Epithelial cell of proximal tubule (primary cell): Measurements from ENCODE around the gene CA4. TPM values are rescaled to one million over a fixed set of nuclear protein-coding genes. Genes with fewer than 3 reads are reported as not detected.
"Not testable (repeated sequence)": the region's sequence is repeated elsewhere in the genome, so short reads cannot be mapped to it uniquely, and the experiment has no call there.

ENCODE experiments used
- DNase-seq: peaks from one replicate; pipeline ENCODE4 v3.0.0-alpha.2; 2011; ENCODE audit warnings: low read depth
- H3K4me3 ChIP-seq: 2 replicates; pipeline ENCODE4 v1.5.1; 2011; ENCODE audit warnings: low read depth, mild to moderate bottlenecking, low read length
- CTCF ChIP-seq: conservative IDR thresholded peaks from 2 replicates; pipeline ENCODE4 v1.5.1; 2012; ENCODE audit warnings: low read depth, mild to moderate bottlenecking, low read length
- total RNA-seq: library from RNA; depleted of rRNA; stranded (reverse); fragments of >200 nt; gene quantifications from 2 replicates; pipeline ENCODE4 v1.2.3, GENCODE V29; 2015

CA4 gene
- total RNA-seq, 1 donor from 2014 or later: not detected

- no peak overlapping the region for H3K4me3 ChIP-seq
- TF ChIP-seq CTCF: no peak
- no peak for DNase-seq
These were observed 43.7 kb downstream of the CA4 start for GRCh38 chr17:60193482-60193881.

- not testable (repeated sequence) for DNase-seq, H3K4me3 ChIP-seq
These were observed 44.4 kb downstream of the CA4 start for GRCh38 chr17:60194141-60194540.

- not testable (repeated sequence) for H3K4me3 ChIP-seq, DNase-seq
These were observed 48.9 kb downstream of the CA4 start for GRCh38 chr17:60198630-60199029.

- H3K4me3 ChIP-seq, DNase-seq: not testable (repeated sequence)
These were observed 56.0 kb downstream of the CA4 start for GRCh38 chr17:60205782-60206181.

GRCh38 chr17:60208302-60208701 lies 58.5 kb downstream of the CA4 start:
- H3K4me3 ChIP-seq, DNase-seq: not testable (repeated sequence)

Other genes starting within 250 kb of the CA4 start
- gene RNFT1, start 185.2 kb upstream of the CA4 start, total RNA-seq: 4.8 and 15.1 TPM in 2 replicates
- gene HEATR6, start 71.1 kb upstream of the CA4 start, total RNA-seq: 14.2 and 29.1 TPM in 2 replicates
- gene USP32, start 242.2 kb downstream of the CA4 start, total RNA-seq: 18.7 TPM in 2 replicates